Measurements from ENCODE around the gene ALK.

ALK gene

DNA sequence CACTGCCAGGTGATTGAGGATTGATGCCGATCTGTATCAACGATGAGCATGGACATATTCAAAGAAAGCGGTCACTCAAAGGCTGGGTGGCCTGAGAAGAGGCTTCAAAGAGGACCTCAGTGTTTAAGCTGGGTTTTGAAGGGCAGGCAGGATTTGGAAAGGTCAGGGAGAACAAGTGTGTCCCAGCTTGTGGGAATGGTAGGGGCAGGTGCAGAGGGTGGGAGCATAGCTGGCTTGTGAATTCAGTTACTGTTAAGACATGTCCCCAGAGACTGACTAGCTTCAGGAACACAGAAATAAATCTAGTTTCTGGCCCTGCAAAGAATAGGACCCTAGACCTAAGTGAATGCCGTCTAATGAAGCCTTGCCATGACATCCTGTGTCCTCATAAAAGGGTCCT lies 442.7 kb downstream of the ALK start:
- Histone ChIP-seq H3K36me3 (ENCODE audit: insufficient read depth) (no peaks in the 10 kb centered on the region), H3K4me1 (ENCODE audit: low read depth, poor library complexity, severe bottlenecking) (no peaks in the 10 kb centered on the region), H3K27ac (no peak overlapping the region), H2AFZ (ENCODE audit: low read depth) (no peak overlapping the region), H4K20me1 (ENCODE audit: insufficient read depth) (no peaks in the 10 kb centered on the region), H3K79me2 (ENCODE audit: insufficient read depth, low read depth) (no peaks in the 10 kb centered on the region), H3K27me3 (ENCODE audit: insufficient read depth, low read depth) (no peaks in the 10 kb centered on the region), H3K9ac (no peak overlapping the region), H3K4me2 (no peak overlapping the region), H3K4me3 (IDR thresholded peaks at IDR 0.05; ENCODE audit: insufficient read depth, low read depth, low read length) (no peak overlapping the region)
- TF ChIP-seq, protein P1, sequence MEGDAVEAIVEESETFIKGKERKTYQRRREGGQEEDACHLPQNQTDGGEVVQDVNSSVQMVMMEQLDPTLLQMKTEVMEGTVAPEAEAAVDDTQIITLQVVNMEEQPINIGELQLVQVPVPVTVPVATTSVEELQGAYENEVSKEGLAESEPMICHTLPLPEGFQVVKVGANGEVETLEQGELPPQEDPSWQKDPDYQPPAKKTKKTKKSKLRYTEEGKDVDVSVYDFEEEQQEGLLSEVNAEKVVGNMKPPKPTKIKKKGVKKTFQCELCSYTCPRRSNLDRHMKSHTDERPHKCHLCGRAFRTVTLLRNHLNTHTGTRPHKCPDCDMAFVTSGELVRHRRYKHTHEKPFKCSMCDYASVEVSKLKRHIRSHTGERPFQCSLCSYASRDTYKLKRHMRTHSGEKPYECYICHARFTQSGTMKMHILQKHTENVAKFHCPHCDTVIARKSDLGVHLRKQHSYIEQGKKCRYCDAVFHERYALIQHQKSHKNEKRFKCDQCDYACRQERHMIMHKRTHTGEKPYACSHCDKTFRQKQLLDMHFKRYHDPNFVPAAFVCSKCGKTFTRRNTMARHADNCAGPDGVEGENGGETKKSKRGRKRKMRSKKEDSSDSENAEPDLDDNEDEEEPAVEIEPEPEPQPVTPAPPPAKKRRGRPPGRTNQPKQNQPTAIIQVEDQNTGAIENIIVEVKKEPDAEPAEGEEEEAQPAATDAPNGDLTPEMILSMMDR (conservative IDR thresholded peaks at IDR 0.05; ENCODE audit: low read depth, low read length) = no peak

DNA sequence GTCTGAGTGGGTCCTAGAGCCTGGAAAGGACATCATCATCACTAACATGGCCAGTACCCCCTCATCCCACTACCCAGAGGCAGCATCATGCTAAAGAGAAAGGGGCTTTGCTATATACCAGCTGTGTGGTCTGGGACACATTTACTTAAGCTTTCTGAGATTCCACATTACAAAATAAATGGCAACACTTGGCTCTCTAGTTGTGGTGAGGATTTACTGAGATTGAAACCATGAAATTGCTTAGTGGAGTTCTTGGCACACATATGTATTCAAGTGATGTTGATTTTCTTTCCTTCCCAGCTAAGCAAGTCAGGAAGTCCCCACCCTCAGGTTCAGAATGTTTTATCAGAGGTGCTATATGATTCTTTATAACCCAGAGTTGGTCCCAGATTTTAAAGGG lies 444.2 kb downstream of the ALK start:
- Histone ChIP-seq H3K4me3 (IDR thresholded peaks at IDR 0.05; ENCODE audit: insufficient read depth, low read depth, low read length) (no peak overlapping the region), H3K36me3 (ENCODE audit: insufficient read depth) (no peaks in the 10 kb centered on the region), H3K27ac (no peak overlapping the region), H3K9ac (no peak overlapping the region), H3K4me2 (no peak overlapping the region), H3K27me3 (ENCODE audit: insufficient read depth, low read depth) (no peaks in the 10 kb centered on the region), H4K20me1 (ENCODE audit: insufficient read depth) (no peaks in the 10 kb centered on the region), H3K4me1 (ENCODE audit: low read depth, poor library complexity, severe bottlenecking) (no peaks in the 10 kb centered on the region), H2AFZ (ENCODE audit: low read depth) (no peak overlapping the region), H3K79me2 (ENCODE audit: insufficient read depth, low read depth) (no peaks in the 10 kb centered on the region)
- TF ChIP-seq, protein P1 (conservative IDR thresholded peaks at IDR 0.05; ENCODE audit: low read depth, low read length) = no peak

DNA sequence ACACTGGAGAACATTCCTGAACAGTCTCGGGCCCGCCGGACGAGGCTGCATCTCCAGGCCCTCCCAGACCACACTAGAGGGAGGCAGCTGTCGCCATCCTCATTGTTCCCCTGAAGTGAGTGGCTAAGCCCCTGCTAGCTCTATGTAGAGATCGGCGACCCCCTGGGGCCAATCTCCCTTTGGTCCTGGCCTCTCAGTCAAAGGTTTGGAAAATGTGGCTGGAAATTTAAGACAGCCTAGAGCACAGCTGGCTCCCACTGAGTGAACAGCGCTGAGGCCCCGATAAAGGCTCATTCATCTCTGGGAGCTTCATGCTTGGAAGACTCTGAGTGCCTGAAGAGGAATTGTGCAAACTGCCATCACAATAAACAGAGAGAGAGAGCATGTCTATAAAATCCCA lies 445.9 kb downstream of the ALK start:
- H3K4me1 ChIP-seq (ENCODE audit: low read depth, poor library complexity, severe bottlenecking) = no peaks in the 10 kb centered on the region
- H3K4me2 ChIP-seq = no peak overlapping the region
- H3K27me3 ChIP-seq (ENCODE audit: insufficient read depth, low read depth) = no peaks in the 10 kb centered on the region

DNA sequence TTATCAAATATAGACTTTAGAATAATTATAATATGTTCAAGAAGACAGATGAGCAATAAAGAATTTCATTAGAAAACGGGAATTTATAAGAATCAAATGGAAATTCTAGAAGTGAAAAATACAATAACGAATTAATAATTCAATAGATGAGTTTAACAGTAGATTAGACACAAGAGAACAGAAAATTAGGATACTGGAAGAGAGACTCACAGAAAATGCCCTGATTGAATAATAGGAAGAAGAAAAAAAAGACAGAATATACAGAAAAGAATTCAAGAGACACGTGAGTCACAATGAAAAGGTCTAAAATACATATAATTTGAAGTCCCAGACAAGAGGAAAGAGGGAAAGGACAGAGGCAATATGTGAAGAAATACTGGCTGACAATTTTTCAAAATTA lies 451.4 kb downstream of the ALK start:
- Histone ChIP-seq H3K79me2 (ENCODE audit: insufficient read depth, low read depth) (no peaks in the 10 kb centered on the region), H3K4me1 (ENCODE audit: low read depth, poor library complexity, severe bottlenecking) (no peaks in the 10 kb centered on the region), H3K27ac (no peak overlapping the region), H3K4me3 (IDR thresholded peaks at IDR 0.05; ENCODE audit: insufficient read depth, low read depth, low read length) (no peak overlapping the region), H3K4me2 (no peak overlapping the region), H4K20me1 (ENCODE audit: insufficient read depth) (no peaks in the 10 kb centered on the region), H3K27me3 (ENCODE audit: insufficient read depth, low read depth) (no peaks in the 10 kb centered on the region), H3K9ac (no peak overlapping the region), H3K36me3 (ENCODE audit: insufficient read depth) (no peaks in the 10 kb centered on the region), H2AFZ (ENCODE audit: low read depth) (no peak overlapping the region)
- TF ChIP-seq, protein P1 (conservative IDR thresholded peaks at IDR 0.05; ENCODE audit: low read depth, low read length) = no peak

More for the DNA sequence above, 445.9 kb downstream of the ALK start:
- Histone ChIP-seq H4K20me1 (ENCODE audit: insufficient read depth) (no peaks in the 10 kb centered on the region), H3K9ac (no peak overlapping the region), H3K36me3 (ENCODE audit: insufficient read depth) (no peaks in the 10 kb centered on the region), H3K4me3 (IDR thresholded peaks at IDR 0.05; ENCODE audit: insufficient read depth, low read depth, low read length) (no peak overlapping the region), H3K27ac (no peak overlapping the region), H3K79me2 (ENCODE audit: insufficient read depth, low read depth) (no peaks in the 10 kb centered on the region), H2AFZ (ENCODE audit: low read depth) (no peak overlapping the region)
- TF ChIP-seq, protein P1 (conservative IDR thresholded peaks at IDR 0.05; ENCODE audit: low read depth, low read length) = no peak
